ENCODE data around the gene NFIB. TPM values are rescaled to one million over a fixed set of nuclear protein-coding genes. Genes with fewer than 3 reads are reported as not detected.

Gene NFIB
- total RNA-seq, 1 donor from 2014 or later = 153 TPM

- DNase-seq = no peak
These were observed 133.6 kb downstream of the NFIB start for GRCh38 chr9:14180093-14180959.

DNA sequence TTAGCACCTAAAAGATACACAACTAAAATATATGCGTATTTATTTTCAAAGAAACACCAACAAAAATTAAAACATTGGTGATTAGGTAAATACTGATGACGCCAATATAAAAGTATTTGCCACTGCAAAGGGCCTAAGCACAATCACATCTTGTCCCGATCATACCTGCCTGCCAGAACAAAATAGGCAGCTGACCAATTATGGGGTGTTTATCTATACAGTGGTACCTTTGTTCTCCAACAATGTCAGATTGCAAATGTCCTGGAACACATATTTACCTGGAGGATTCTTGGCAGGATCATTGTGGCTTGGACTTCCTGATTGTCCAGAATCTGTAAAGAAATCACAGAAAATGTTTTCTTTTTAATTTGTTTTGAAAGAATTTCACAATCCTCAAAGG lies 134.5 kb downstream of the NFIB start:
- no peak for DNase-seq

DNA sequence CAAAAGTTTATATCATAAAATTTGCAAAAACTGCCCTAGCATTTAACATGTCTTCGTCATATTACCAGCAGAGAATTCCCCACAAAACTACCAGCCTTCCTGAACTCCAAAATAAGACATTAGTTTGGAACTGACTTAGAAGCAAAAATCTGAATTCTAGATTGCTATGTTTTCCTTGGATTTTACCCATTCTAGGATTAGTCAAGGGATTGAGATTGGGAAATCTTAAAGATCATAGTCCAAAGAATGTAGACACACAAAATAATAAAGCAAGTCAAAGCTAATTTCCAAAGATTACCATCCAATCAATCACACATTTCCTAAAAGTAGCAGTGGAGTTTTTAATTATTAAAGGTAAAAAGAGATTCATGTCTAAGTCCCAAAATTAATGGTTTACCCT lies 138.2 kb downstream of the NFIB start:
- DNase-seq = no peak

- DNase-seq = no peak
These were observed 140.2 kb downstream of the NFIB start for GRCh38 chr9:14173713-14174112.

DNA sequence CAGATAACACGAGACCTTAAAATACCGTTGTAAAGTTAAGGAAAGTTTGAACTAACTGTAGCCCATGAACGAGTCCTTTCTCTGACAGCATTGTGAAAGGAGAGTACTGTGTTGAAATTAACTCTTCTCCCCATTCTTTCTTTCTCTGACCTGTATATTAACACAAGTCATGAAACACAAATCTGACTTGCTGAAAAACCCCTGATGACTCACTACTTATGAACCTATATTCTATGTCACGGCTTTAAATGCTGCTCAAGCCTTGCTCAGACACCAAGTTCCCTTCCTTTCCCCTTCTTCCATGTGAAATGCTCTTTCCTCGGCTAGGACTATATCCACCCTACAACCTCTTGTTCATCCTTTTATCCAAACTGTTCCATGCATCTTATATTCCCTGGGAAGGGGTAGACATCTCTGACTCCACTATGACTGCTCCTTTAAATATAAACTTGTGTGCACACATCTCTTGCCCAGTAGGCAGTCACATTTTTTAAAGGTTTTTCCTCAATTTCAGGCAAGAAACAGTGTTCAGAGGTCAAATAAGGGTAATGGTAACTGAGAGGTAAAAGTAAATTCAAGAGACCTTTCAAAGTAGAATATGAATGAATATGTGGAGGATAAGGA lies 142.9 kb downstream of the NFIB start:
- DNase-seq = peak; percentile 42

DNA sequence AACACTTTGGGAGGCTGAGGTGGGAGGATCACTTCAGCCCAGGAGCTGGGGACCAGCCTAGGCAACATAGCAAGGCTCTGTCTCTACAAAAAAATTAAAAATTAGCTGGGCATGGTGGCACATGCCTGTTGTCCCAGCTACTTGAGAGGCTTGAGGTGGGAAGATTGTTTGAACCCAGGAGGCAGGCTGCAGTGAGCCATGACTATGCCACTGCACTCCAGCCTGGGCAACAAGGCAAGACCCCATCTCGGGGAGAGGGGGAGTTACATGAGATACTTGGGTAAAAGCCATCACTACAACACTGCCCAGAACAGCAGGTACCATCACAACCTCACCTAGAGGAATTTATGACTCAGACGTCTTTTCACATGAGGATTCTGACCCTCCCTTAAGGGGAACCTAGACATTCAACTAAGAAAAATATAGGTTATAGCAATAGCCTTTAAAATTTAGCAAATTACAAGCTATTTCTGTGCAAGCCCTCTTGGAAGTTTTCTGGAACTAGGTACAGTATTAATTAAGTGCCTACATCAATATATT lies 143.5 kb downstream of the NFIB start:
- DNase-seq = no peak

DNA sequence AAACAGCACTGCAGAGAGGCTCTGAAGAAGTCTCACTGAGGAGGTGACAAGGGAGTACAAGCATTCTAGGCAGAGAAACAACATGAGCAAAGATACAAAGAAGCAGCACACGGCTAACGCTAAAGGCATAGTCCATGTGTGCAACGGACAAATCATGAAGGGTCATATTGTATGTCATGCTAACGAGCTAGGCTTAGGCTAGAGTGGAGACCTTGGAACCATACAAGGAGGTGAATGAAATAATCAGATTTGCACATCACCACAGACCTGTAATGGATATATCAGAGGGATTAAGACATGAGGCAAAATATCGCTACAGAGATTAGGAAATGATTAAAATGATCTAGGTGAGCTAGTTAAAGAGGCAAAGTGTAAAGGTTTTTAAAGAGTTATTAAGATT lies 145.6 kb downstream of the NFIB start:
- no peak for DNase-seq

DNA sequence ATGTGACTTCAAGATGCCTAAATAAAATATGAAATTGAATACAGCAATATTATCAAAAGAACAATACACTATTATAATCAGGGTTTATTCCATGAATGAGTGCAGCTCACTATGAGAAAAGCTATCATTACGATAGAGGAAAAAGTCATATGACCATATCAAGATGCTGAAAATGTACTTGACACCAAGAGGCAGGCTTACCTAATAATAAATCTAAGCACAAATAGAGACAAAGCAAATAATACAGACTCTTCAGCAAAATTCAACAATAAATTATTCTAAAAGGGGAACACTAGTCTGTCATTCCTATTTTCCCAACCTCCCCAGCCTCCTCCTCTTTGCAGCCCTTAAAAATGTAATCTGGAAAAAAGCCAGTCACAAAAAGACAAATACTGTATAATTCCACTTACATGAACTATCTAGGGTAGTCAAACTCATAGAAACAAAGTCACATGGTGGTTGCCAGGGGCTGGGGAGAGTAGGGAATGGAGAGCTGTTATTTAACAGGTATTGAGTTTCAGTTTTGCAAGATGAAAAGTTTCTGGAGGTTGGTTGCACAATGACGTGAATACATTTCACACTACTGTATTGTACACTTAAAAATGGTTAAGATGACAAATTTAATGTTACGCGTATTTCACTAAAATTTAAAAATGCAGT lies 148.4 kb downstream of the NFIB start:
- no peak for DNase-seq

GRCh38 chr9:14164908-14165307 lies 149.0 kb downstream of the NFIB start:
- no peak for DNase-seq

DNA sequence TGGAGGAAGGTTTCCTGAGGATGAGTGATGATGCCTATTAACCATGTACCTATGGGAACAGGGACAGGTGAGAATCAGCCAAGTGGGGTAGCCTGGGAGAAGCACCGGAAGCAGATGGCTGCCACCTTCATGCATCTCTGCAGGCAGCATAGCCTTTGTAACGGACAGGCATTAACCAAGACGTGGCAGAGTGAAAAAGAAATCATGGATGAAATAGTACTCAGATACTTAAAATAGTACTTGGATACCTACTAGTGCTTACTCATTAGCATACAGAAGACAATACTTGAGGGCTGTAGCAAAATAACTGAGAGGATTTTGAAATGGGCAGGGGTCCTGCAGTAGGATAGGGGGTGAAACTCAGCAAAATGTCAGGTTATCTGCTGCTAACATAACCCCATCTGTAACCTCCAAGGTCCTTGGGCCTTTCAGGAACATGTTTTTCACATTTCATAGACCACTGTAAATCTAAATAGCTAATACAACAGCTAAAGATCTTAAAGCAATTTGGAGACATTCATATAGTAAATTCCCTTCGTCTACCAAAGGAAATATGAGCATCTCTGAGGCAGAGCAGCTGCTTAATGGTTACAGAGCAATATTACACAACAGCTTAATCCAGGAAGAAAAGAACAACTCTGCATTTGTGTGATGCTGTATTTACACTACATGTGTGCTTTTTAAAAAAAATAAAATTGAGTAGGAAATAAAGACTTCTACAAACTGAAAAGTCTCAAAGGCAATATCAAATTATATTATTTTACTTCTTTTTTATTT lies 154.3 kb downstream of the NFIB start:
- no peak for DNase-seq

GRCh38 chr9:14158916-14159315 lies 155.0 kb downstream of the NFIB start:
- peak; percentile 69 for DNase-seq

DNA sequence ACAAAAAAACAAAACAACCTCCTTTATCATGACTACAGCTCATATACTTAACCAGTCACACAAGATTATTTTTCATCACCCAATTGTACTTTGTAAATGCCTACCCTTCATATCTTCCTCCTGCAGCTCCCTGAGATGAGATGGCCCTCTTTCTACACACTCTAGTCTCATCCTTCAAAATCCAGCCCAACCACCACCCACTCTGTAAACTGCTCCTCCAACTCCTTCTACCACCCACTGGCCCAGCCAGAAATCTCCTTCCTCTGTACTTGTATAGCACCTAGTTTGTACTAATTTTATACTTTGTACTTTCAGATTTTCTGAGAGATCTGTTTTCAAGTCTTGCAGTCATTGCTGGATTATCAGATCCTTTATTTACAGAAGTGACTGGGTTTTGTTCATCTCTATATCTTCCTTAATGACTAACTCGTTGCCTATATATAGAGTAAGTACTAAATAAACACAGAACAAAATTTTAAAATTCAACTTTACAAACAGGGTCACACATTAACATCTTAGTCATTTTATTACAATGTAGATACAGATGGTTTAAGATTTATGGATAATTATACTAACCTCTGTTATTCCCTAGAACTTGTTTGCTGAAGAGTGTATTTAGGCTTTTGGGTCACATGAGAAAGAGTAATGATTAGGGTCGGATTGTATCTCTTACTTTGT lies 155.7 kb downstream of the NFIB start:
- DNase-seq = no peak

- no peak for DNase-seq
These were observed 156.8 kb downstream of the NFIB start for GRCh38 chr9:14157191-14157590.

- no peak for DNase-seq
These were observed 157.9 kb downstream of the NFIB start for GRCh38 chr9:14156046-14156445.

- DNase-seq = peak; percentile 90
These were observed 158.7 kb downstream of the NFIB start for GRCh38 chr9:14155237-14155636.

DNA sequence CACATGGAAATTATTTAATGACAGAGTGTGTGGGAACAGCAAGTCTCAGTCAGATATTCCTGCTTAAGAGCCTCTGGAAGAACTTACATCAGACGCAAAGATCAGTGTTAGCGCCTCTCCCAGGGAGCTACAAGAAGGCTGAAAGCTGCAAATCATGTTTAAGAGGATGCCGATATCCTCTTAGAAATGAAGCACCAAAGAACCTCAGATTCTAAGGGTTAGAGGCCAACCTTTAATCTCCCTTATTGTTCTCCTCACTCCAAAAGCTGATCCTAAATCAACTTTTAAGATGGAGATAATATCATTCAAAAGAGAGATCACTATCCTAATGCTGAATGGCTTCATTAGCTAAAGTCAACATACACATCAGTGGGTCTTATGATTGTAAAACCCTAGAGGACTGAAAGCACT lies 160.6 kb downstream of the NFIB start:
- DNase-seq = no peak

DNA sequence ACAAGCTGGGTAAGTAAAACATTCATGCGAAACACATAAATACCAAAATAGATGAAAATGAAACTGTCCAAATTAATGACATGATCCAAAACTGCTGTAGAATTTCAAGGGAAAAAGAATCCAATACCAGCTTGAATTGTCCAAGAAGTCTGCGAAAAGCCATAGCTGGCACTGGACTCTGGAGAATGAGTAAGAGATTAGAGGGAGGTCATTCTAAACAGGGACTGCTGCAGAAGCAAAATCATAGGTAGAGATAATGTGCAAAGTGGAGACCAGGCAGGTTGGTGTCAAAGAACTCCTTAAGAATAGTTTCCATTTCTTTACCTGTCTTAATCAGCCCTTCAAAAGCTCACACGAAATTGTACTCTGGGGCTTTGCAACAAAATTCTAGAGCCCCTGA lies 162.5 kb downstream of the NFIB start:
- no peak for DNase-seq

GRCh38 chr9:14148501-14149103 lies 165.3 kb downstream of the NFIB start:
- no peak for DNase-seq

DNA sequence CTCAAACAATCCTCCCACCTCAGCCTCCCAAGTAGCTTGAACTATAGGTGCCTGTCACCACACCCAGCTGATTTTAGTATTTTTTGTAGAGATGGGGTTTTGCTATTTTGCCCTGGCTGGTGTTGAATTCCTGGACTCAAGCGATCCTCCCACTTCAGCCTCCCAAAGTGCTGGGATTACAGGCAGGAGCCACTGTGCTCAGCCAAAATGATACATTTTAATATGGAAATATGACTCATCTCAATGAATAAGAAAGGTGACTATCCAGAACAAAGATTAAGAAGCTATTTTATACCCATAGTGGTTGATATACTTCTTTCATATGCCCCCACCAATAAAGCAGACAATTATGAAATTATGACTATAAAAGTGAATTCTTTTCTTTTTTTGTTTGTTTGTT lies 166.2 kb downstream of the NFIB start:
- no peak for DNase-seq

DNA sequence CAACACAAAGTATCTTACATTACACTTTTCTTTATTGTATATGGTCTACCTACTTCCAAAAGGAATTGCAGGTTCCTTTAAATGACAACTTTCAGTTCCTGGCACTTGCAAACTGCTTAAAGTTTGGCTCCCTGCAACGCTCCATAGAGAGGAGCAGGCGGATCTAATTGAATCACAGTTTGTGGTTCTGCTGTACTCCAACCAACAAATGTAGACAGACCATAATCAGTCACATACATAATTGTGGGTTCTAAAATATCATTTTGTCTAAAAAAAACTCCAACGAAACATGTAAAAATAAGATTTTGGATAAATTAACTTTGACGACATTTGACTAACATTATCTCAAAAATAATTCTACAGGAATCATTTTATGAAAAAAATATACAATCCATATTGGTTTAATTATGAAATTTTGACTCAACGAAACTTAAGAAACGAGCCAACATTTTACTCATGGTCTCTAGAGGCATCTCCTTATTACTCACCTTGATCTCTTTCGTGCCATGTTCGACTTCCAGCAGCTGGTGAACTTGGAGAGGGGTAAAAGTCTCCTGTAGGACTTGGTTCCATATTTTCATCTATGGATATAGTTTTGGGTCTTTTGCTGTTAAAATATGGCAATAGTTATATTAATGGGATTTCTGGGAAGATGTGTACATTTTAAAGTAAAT lies 167.6 kb downstream of the NFIB start:
- DNase-seq = no peak

DNA sequence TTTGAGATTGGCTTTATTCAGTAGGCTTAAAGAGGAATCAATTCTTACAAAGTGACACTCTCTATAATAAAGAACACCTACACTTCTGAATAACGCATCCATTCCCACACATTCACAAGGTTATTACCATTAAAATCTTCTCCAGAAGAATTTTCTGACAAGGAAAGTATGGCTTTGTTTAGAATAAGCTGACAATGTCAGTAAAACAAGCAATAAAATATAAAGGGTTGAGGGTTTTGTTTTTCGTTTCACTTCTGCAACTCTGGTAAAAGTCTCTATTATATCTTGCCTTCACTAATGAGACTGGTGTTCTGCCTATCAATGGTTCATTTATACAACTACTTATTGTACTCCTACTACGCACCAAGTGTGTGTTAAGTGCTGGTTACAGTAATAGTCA lies 169.7 kb downstream of the NFIB start:
- DNase-seq = no peak

All from dermis blood vessel endothelial cell (primary cell).